ENCODE results near the gene MUC12. TPM values are rescaled to one million over a fixed set of nuclear protein-coding genes. Genes with fewer than 3 reads are reported as not detected.

The MUC12 gene
- total RNA-seq, 1 donor from 2014 or later = not detected

Small RNA genes within 50 kb of the gene (small RNA-seq; reads per million reads assigned to genes)
- not detected for gene RPS29P15

Other genes with a start within 250 kb of the MUC12 start
- gene EPO, start 249.1 kb upstream of the MUC12 start, total RNA-seq = not detected
- not detected for gene ZAN, start 236.0 kb upstream of the MUC12 start, total RNA-seq
- gene EPHB4, start 142.0 kb upstream of the MUC12 start, total RNA-seq = 72.5 TPM
- gene SLC12A9, start 116.9 kb upstream of the MUC12 start, total RNA-seq = 24.5 TPM
- 25.6 TPM for gene TRIP6, start 102.2 kb upstream of the MUC12 start, total RNA-seq
- gene SRRT, start 94.5 kb upstream of the MUC12 start, total RNA-seq = 25.1 TPM
- gene UFSP1, start 79.8 kb upstream of the MUC12 start, total RNA-seq = 5.7 TPM
- 36.0 TPM for gene ACHE, start 73.7 kb upstream of the MUC12 start, total RNA-seq
- not detected for gene MUC3A, start 20.0 kb upstream of the MUC12 start, total RNA-seq
- gene MUC17, start 50.5 kb downstream of the MUC12 start, total RNA-seq = not detected
- gene TRIM56, start 115.9 kb downstream of the MUC12 start, total RNA-seq = 6.3 TPM
- gene SERPINE1, start 157.5 kb downstream of the MUC12 start, total RNA-seq = 2.1 TPM
- 27.7 TPM for gene AP1S1, start 184.9 kb downstream of the MUC12 start, total RNA-seq
- not detected for gene VGF, start 196.0 kb downstream of the MUC12 start, total RNA-seq
- not detected for gene NAT16, start 210.7 kb downstream of the MUC12 start, total RNA-seq
- not detected for gene MOGAT3, start 231.5 kb downstream of the MUC12 start, total RNA-seq
- 20.9 TPM for gene PLOD3, start 248.0 kb downstream of the MUC12 start, total RNA-seq
- 84.0 TPM for gene ZNHIT1, start 248.6 kb downstream of the MUC12 start, total RNA-seq

All from skeletal muscle tissue (tissue), 2 donors.